Measurements from ENCODE around the gene OMP. TPM values are rescaled to one million over a fixed set of nuclear protein-coding genes. Genes with fewer than 3 reads are reported as not detected.

The OMP gene
- total and polyA plus RNA-seq, 2 donors from 2014 or later: 1.8 TPM; not detected in 1

DNA sequence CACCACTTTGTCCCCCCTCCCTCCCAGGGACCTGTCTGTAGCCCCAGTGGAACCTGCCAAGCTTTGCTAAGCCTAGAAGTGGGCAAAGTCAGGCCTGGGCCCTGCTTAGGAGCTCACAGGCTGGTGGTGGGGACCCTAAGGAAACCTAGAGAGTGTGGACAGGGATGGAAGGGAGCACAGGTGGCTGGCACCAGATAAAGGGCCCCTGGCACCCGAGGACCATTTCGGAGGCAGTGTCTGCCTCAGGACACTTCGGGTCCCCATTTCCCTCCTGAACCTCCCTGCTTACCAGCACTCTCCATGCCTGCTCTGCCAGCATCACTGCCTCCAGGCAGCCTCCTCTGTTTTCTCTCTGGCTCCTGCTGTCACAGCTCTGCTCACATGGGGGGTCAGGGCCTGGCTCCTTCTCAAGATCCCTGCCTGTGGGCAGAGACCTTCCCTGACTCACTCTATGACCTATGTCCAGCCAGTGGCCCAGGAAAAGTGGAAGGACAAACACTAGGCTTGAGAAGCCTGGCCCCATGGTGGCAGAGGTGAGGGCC is 13.6 kb upstream of the OMP start:
- FAIRE-seq: no peak

DNA sequence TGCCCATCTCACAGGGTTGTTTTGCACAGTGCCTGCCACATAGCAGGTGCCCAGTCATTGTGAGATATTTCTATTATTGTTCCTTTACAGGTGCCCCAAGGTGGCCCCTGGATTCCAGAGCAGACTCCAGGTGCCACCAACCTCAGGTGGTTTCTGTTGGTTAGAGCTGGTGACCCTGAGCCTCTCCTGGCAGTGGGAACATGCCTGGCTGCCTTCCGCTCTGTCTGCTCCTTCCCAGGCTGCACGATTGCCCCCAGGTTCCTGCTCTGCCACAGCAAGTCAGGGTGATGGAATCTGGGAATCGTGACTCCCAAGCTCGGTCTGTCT is 12.6 kb upstream of the OMP start:
- Histone ChIP-seq H3K4me3 (ENCODE audit: low read length in 3 of 3) (no peak overlapping the region), H3K27me3 (ENCODE audit: control insufficient read depth, insufficient read depth, low read length) (no peaks in the 10 kb centered on the region), H3K9ac (ENCODE audit: low read length in 3 of 3) (no peak overlapping the region), H3K9me3 (ENCODE audit: control insufficient read depth in 2 of 3, insufficient read depth in 1 of 3, low read length in 3 of 3) (no peaks in the 10 kb centered on the region), H3K27ac (ENCODE audit: low read depth in 2 of 2, low read length in 2 of 2) (no peak overlapping the region), H3K36me3 (ENCODE audit: control insufficient read depth in 2 of 3, insufficient read depth in 3 of 3, low read length in 3 of 3) (peaks cover 0 to 3% (median 0%) of the 10 kb centered on the region in 3 donors), H3K4me1 (ENCODE audit: control insufficient read depth in 2 of 3, insufficient read depth in 2 of 3, low read depth in 1 of 3, low read length in 3 of 3) (peaks cover 0 to 21% (median 14%) of the 10 kb centered on the region in 3 donors)
- intact Hi-C loops (cut with DNase I): no loop called here
- TF ChIP-seq, protein P1, sequence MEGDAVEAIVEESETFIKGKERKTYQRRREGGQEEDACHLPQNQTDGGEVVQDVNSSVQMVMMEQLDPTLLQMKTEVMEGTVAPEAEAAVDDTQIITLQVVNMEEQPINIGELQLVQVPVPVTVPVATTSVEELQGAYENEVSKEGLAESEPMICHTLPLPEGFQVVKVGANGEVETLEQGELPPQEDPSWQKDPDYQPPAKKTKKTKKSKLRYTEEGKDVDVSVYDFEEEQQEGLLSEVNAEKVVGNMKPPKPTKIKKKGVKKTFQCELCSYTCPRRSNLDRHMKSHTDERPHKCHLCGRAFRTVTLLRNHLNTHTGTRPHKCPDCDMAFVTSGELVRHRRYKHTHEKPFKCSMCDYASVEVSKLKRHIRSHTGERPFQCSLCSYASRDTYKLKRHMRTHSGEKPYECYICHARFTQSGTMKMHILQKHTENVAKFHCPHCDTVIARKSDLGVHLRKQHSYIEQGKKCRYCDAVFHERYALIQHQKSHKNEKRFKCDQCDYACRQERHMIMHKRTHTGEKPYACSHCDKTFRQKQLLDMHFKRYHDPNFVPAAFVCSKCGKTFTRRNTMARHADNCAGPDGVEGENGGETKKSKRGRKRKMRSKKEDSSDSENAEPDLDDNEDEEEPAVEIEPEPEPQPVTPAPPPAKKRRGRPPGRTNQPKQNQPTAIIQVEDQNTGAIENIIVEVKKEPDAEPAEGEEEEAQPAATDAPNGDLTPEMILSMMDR (IDR thresholded peaks at IDR 0.05; ENCODE audit: borderline replicate concordance, extremely low read depth, insufficient read depth): no peak
- DNase-seq (no peak), FAIRE-seq (no peak)

More for the DNA sequence above, 13.6 kb upstream of the OMP start:
- TF ChIP-seq, protein P1 (IDR thresholded peaks at IDR 0.05; ENCODE audit: borderline replicate concordance, extremely low read depth, insufficient read depth): no peak
- Histone ChIP-seq H3K27ac (ENCODE audit: low read depth in 2 of 2, low read length in 2 of 2) (peak overlapping the region in 1 of 2 donors; percentile 6), H3K9ac (ENCODE audit: low read length in 3 of 3) (no peak overlapping the region), H3K27me3 (ENCODE audit: control insufficient read depth, insufficient read depth, low read length) (no peaks in the 10 kb centered on the region), H3K36me3 (ENCODE audit: control insufficient read depth in 2 of 3, insufficient read depth in 3 of 3, low read length in 3 of 3) (no peaks in the 10 kb centered on the region), H3K4me3 (ENCODE audit: low read length in 3 of 3) (no peak overlapping the region), H3K4me1 (ENCODE audit: control insufficient read depth in 2 of 3, insufficient read depth in 2 of 3, low read depth in 1 of 3, low read length in 3 of 3) (peaks cover 0 to 21% (median 14%) of the 10 kb centered on the region in 3 donors), H3K9me3 (ENCODE audit: control insufficient read depth in 2 of 3, insufficient read depth in 1 of 3, low read length in 3 of 3) (no peaks in the 10 kb centered on the region)
- intact Hi-C loops (cut with DNase I): loop anchor here (5.0 kb wide), 1 partner anchor 37 kb away; no protein-coding TSS in a partner anchor
- DNase-seq: peak in 1 of 5 donors; percentile 59

DNA sequence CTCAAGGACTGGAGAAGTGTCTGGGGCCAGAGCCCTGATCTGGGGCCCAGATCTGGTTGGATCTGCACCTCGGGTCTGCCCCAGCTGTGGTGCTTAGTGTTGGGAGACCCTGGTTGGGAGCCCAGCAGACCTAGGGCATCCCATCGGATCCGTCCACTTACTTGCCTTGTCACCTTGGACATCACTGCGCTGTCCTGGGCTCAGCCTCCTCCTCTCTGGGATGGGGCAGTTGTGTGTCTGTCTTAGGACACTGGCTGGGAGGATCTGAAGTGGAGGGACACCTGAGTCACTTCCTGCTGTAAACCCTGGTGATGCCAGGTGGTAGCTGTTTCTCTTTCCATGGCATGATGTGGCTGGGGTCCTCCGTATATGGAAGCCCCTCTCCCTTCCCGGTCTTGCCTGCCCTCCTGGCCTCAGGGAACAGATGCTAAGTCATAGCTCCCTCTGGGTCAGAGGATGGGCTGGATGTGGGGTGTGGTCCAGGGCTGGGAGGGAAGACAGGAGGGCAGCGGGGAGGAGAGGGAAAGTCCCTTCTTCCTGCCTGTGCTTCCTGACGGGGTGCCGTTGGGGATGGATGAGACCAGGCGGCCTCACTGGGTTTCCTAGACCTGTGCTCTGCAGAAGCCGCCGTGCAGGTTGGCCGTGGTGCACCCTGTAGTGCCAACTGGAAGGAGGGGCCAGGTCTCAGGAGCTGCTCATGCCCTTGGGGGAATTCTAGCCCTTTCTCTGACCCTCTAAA is 12.1 kb upstream of the OMP start:
- H3K36me3 ChIP-seq (ENCODE audit: control insufficient read depth in 2 of 3, insufficient read depth in 3 of 3, low read length in 3 of 3): peaks cover 0 to 3% (median 0%) of the 10 kb centered on the region in 3 donors
- H3K4me1 ChIP-seq (ENCODE audit: control insufficient read depth in 2 of 3, insufficient read depth in 2 of 3, low read depth in 1 of 3, low read length in 3 of 3): peaks cover 0 to 21% (median 14%) of the 10 kb centered on the region in 3 donors
- no peak overlapping the region for H3K4me3 ChIP-seq (ENCODE audit: low read length in 3 of 3)
- H3K27me3 ChIP-seq (ENCODE audit: control insufficient read depth, insufficient read depth, low read length): no peaks in the 10 kb centered on the region
- H3K9me3 ChIP-seq (ENCODE audit: control insufficient read depth in 2 of 3, insufficient read depth in 1 of 3, low read length in 3 of 3): no peaks in the 10 kb centered on the region
- no peak overlapping the region for H3K9ac ChIP-seq (ENCODE audit: low read length in 3 of 3)
- TF ChIP-seq, protein P1 (IDR thresholded peaks at IDR 0.05; ENCODE audit: borderline replicate concordance, extremely low read depth, insufficient read depth): no peak
- no peak overlapping the region for H3K27ac ChIP-seq (ENCODE audit: low read depth in 2 of 2, low read length in 2 of 2)
- FAIRE-seq (no peak), DNase-seq (peak in 1 of 5 donors; percentile 62)
- intact Hi-C loops (cut with DNase I): no loop called here
